ENCODE measurements around the gene AQR.

- TF ChIP-seq GATA2 (IDR thresholded peaks at IDR 0.05; ENCODE audit: low read depth, low read length), result no peak
- TF ChIP-seq GATA3 (IDR thresholded peaks at IDR 0.05; ENCODE audit: low read depth, low read length), result no peak
These were observed 116.4 kb downstream of the AQR start for GRCh38 chr15:34853001-34853758.

Measured in SH-SY5Y (cell line).